CD14-positive monocyte (primary cell): ENCODE data around the gene PHACTR3. TPM values are rescaled to one million over a fixed set of nuclear protein-coding genes. Genes with fewer than 3 reads are reported as not detected.

Experiments
- DNase-seq, 3 donors: peaks; one replicate each; pipeline ENCODE4 v3.0.0-alpha.2; 2011 to 2022
- H2AFZ ChIP-seq: 2 replicates; pipeline ENCODE4 v1.6.0; 2012; ENCODE audit warnings: mild to moderate bottlenecking, low read depth, low read length, inconsistent platforms; ENCODE audit not compliant: insufficient read depth, poor library complexity, severe bottlenecking
- H3K27ac ChIP-seq, 2 donors: 1 replicate in 1 of 2; 2 replicates in 1 of 2; pipeline ENCODE4 v1.5.1; 2012 to 2013; ENCODE audit warnings: low read length in 2 of 2, control low read depth in 1 of 2, inconsistent platforms in 1 of 2, low read depth in 1 of 2, mild to moderate bottlenecking in 1 of 2
- H3K27me3 ChIP-seq, 2 donors: one replicate each; pipeline versions ENCODE4 v1.6.0 to v1.6.1; 2011 to 2013; ENCODE audit warnings: low read length in 2 of 2; ENCODE audit not compliant: control insufficient read depth in 2 of 2, insufficient read depth in 2 of 2
- H3K36me3 ChIP-seq, 2 donors: replicated peaks in 1 of 2; 1 replicate in 1 of 2; 2 replicates in 1 of 2; pipeline versions ENCODE4 v1.5.1 to v1.6.1; 2012 to 2013; ENCODE audit warnings: low read length in 2 of 2, control low read depth in 1 of 2, inconsistent platforms in 1 of 2, mild to moderate bottlenecking in 1 of 2; ENCODE audit not compliant: insufficient read depth in 2 of 2, control insufficient read depth in 1 of 2
- H3K4me1 ChIP-seq, 2 donors: 1 replicate in 1 of 2; 2 replicates in 1 of 2; pipeline versions ENCODE4 v1.5.1 to v1.6.1; 2012 to 2013; ENCODE audit warnings: low read length in 2 of 2, control low read depth in 1 of 2, inconsistent platforms in 1 of 2, mild to moderate bottlenecking in 1 of 2, moderate library complexity in 1 of 2; ENCODE audit not compliant: insufficient read depth in 2 of 2, control insufficient read depth in 1 of 2
- H3K4me2 ChIP-seq: replicated peaks from 2 replicates; pipeline ENCODE3; 2012; ENCODE audit warnings: low read length, moderate library complexity, mild to moderate bottlenecking; ENCODE audit not compliant: poor library complexity, severe bottlenecking; ENCODE audit errors: extremely low read depth
- H3K4me3 ChIP-seq, 3 experiments: fragments of 200-600 bp in 1 of 3; sonication (generic) in 1 of 3; replicated peaks in 1 of 3; 1 replicate in 2 of 3; 2 replicates in 1 of 3; pipeline ENCODE4 v1.5.1; 2011 to 2013; ENCODE audit warnings: low read length in 3 of 3, mild to moderate bottlenecking in 3 of 3, control low read depth in 2 of 3, low read depth in 2 of 3, inconsistent platforms in 1 of 3, moderate library complexity in 1 of 3
- H3K79me2 ChIP-seq: 2 replicates; pipeline ENCODE4 v1.6.0; 2012; ENCODE audit warnings: mild to moderate bottlenecking, control low read depth, inconsistent platforms, low read length, moderate library complexity; ENCODE audit not compliant: insufficient read depth
- H3K9ac ChIP-seq: 2 replicates; pipeline ENCODE4 v1.6.0; 2017; ENCODE audit warnings: low read length, mild to moderate bottlenecking; ENCODE audit not compliant: insufficient read depth, poor library complexity, severe bottlenecking
- H3K9me3 ChIP-seq, 2 donors: replicated peaks in 1 of 2; 1 replicate in 1 of 2; 2 replicates in 1 of 2; pipeline versions ENCODE4 v1.5.1 to v1.6.1; 2012 to 2013; ENCODE audit warnings: low read length in 2 of 2, control low read depth in 1 of 2; ENCODE audit not compliant: control insufficient read depth in 1 of 2, insufficient read depth in 1 of 2
- H4K20me1 ChIP-seq: 2 replicates; pipeline ENCODE4 v1.6.0; 2012; ENCODE audit warnings: mild to moderate bottlenecking, low read length, control low read depth, moderate library complexity; ENCODE audit not compliant: insufficient read depth
- H3K27ac Mint-ChIP-seq, 7 donors: one replicate each; pipeline ENCODE4 v1.8.0; 2020; ENCODE audit warnings: mild to moderate bottlenecking in 7 of 7, mixed read lengths in 7 of 7, moderate library complexity in 6 of 7, inconsistent platforms in 2 of 7
- H3K27me3 Mint-ChIP-seq, 3 donors: one replicate each; pipeline ENCODE4 v1.8.0; 2021 to 2022; ENCODE audit warnings: low read depth in 3 of 3, mild to moderate bottlenecking in 3 of 3, mixed read lengths in 3 of 3, moderate library complexity in 3 of 3, inconsistent platforms in 1 of 3
- H3K36me3 Mint-ChIP-seq, 2 donors: one replicate each; pipeline ENCODE4 v1.8.0; 2020; ENCODE audit warnings: mixed read lengths in 2 of 2, inconsistent platforms in 1 of 2, mild to moderate bottlenecking in 1 of 2
- H3K4me1 Mint-ChIP-seq: one replicate; pipeline ENCODE4 v1.8.0; 2020; ENCODE audit warnings: mild to moderate bottlenecking, mixed read lengths
- H3K4me3 Mint-ChIP-seq, 2 donors: one replicate each; pipeline ENCODE4 v1.8.0; 2020; ENCODE audit warnings: mild to moderate bottlenecking in 2 of 2, mixed read lengths in 2 of 2, moderate library complexity in 1 of 2
- H3K9me3 Mint-ChIP-seq, 7 donors: one replicate each; pipeline ENCODE4 v1.8.0; 2020 to 2022; ENCODE audit warnings: mixed read lengths in 7 of 7, mild to moderate bottlenecking in 6 of 7, moderate library complexity in 6 of 7, inconsistent platforms in 2 of 7
- CTCF ChIP-seq: fragments of 200-600 bp; IDR thresholded peaks from one replicate; pipeline ENCODE4 v1.8.0; 2022; ENCODE audit warnings: antibody characterized with exemption, mild to moderate bottlenecking
- WGBS: methylation state at CpG from one replicate; pipeline ENCODE4 v1.1.5; 2013; ENCODE audit warnings: missing lambda C conversion rate; ENCODE audit not compliant: insufficient coverage; 5-methylcytosine and 5-hydroxymethylcytosine counted together
- intact Hi-C, 2 donors: fragments of 100-400 bp; cut with micrococcal nuclease; formaldehyde crosslinking; loops; one replicate each; pipeline versions ENCODE4 v1.15.0 to v1.15.1; 2023
- polyA plus RNA-seq, 3 donors: library from polyadenylated mRNA; depleted of rRNA in 1 of 3; unstranded in 2 of 3; stranded (reverse) in 1 of 3; fragments of 300-500 nt in 2 of 3; fragments of >200 nt in 1 of 3; fragmentation: Illumina TruSeq in 2 of 3; gene quantifications; 1 replicate in 2 of 3; 2 replicates in 1 of 3; pipeline ENCODE4 v1.2.3, GENCODE V29; 2012 to 2021

PHACTR3 gene
- polyA plus RNA-seq, 3 donors, result 0.11 to 0.17 TPM; not detected in 1

DNA sequence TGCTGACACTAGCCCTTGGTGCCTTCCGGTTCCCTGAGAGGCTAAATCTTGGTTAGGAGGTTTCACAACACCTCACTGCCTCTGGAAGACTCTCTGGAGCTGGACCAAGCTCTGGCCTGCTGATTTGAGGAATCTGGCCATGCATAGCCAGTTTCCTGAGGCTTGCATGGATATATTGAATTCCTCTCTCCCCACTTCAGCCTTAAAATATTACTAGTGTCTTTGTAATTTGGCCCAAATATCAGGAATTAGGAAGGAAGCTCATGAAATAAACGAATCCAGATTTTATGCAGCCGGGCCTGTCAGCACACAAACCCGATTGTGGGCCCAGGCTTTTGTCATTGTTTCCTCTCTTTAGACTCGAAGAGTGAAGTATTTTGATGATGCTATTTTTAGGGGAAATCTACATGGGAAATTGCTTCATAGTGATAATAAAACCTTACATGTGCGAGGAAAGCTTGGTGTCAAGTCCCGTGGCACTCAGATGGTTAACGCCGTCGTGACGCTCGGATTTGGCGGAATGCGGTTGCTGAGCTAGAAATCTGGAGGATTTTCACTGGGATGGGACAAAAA lies 144.4 kb downstream of the PHACTR3 start:
- no peak for DNase-seq
- H2AFZ ChIP-seq, result no peak overlapping the region

DNA sequence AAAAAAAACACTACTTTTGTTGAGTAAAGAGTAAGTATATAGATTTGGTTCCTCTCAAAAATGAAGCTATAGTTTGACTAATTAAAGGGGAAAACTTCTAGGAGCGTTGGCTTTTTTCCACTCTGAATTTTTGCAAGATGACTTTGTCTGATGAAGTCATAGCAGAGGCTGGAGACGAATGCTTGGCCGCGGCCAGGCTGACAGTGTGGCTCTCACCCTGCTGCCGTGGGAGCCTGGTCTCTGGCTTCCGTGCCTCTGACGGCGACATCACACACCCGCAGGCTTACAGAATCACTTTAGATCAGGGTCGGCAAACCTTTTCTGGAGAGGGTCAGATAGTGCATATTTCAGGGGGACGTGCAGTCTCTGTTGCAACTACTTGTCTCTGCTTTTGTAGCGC lies 145.0 kb downstream of the PHACTR3 start:
- no peak for TF ChIP-seq CTCF
- no peak overlapping the region for H3K27ac ChIP-seq
- no peaks in the 10 kb centered on the region for H3K79me2 ChIP-seq
- peaks cover 33 to 37% of the 10 kb centered on the region in 2 donors for H3K4me1 ChIP-seq
- Mint-ChIP-seq H3K36me3 (peaks cover 0 to 2% of the 10 kb centered on the region in 2 donors), H3K27me3 (peaks cover 64 to 85% (median 75%) of the 10 kb centered on the region in 3 donors), H3K27ac (no peak overlapping the region), H3K4me3 (peak overlapping the region in 1 of 2 donors; percentile 59), H3K9me3 (peaks cover 0 to 7% (median 0%) of the 10 kb centered on the region in 7 donors), H3K4me1 (peaks cover 37% of the 10 kb centered on the region)
- H3K4me3 ChIP-seq, result no peak overlapping the region
- no peaks in the 10 kb centered on the region for H4K20me1 ChIP-seq
- no peak overlapping the region for H3K4me2 ChIP-seq
- intact Hi-C loops, result no loop called here
- H3K9ac ChIP-seq, result no peak overlapping the region
- peaks cover 11 to 52% of the 10 kb centered on the region in 2 donors for H3K27me3 ChIP-seq
- no peak for DNase-seq
- WGBS, result 89% methylated on average over 12 of the region's 12 CpGs
- no peaks in the 10 kb centered on the region for H3K36me3 ChIP-seq
- H2AFZ ChIP-seq, result no peak overlapping the region
- H3K9me3 ChIP-seq, result no peaks in the 10 kb centered on the region

More for the DNA sequence above, 144.4 kb downstream of the PHACTR3 start:
- Mint-ChIP-seq H3K36me3 (peaks cover 0 to 2% of the 10 kb centered on the region in 2 donors), H3K4me3 (peak overlapping the region in 1 of 2 donors; percentile 59), H3K4me1 (peaks cover 35% of the 10 kb centered on the region), H3K27me3 (peaks cover 58 to 83% (median 72%) of the 10 kb centered on the region in 3 donors), H3K27ac (no peak overlapping the region), H3K9me3 (peaks cover 0 to 7% (median 0%) of the 10 kb centered on the region in 7 donors)
- Histone ChIP-seq H4K20me1 (no peaks in the 10 kb centered on the region), H3K9ac (no peak overlapping the region), H3K27ac (no peak overlapping the region), H3K79me2 (no peaks in the 10 kb centered on the region), H3K27me3 (peaks cover 7 to 48% of the 10 kb centered on the region in 2 donors), H3K4me3 (no peak overlapping the region), H3K9me3 (no peaks in the 10 kb centered on the region), H3K4me1 (peaks cover 29 to 32% of the 10 kb centered on the region in 2 donors), H3K36me3 (no peaks in the 10 kb centered on the region), H3K4me2 (no peak overlapping the region)
- WGBS, result 63% methylated on average over 12 of the region's 14 CpGs
- intact Hi-C loops, result no loop called here
- no peak for TF ChIP-seq CTCF
